Prostate gland (tissue), 2 donors: ENCODE results near the gene FBXL3. TPM values are rescaled to one million over a fixed set of nuclear protein-coding genes. Genes with fewer than 3 reads are reported as not detected.
"Not testable (repeated sequence)": the region's sequence is repeated elsewhere in the genome, so short reads cannot be mapped to it uniquely, and the experiment has no call there.

Experiments
- DNase-seq: peaks from one replicate; pipeline ENCODE4 v3.0.0-alpha.2; 2019; ENCODE audit warnings: low spot score
- H3K27ac ChIP-seq, 2 donors: fragments of 200-600 bp; sonication (generic); 2 replicates each; pipeline ENCODE4 v1.5.1; 2017 to 2019
- H3K27me3 ChIP-seq: fragments of 200-600 bp; sonication (generic); replicated peaks from 2 replicates; pipeline ENCODE4 v1.5.1; 2019; ENCODE audit not compliant: insufficient read depth
- H3K36me3 ChIP-seq, 2 donors: fragments of 200-600 bp; sonication (generic); 1 replicate in 1 of 2; 2 replicates in 1 of 2; pipeline versions ENCODE4 v1.5.1 to v1.8.1; 2017 to 2019
- H3K4me1 ChIP-seq: fragments of 200-600 bp; sonication (generic); replicated peaks from 2 replicates; pipeline ENCODE4 v1.5.1; 2019
- H3K4me3 ChIP-seq, 2 donors: fragments of 200-600 bp; sonication (generic); 2 replicates each; pipeline ENCODE4 v1.5.1; 2017 to 2019
- H3K9me3 ChIP-seq: fragments of 200-600 bp; sonication (generic); 2 replicates; pipeline ENCODE4 v1.5.1; 2017
- CTCF ChIP-seq, 4 experiments: fragments of 200-600 bp in 2 of 4; fragments of 450-650 bp in 2 of 4; sonication (generic) in 2 of 4; IDR thresholded peaks; 1 replicate in 3 of 4; 2 replicates in 1 of 4; pipeline ENCODE4 v1.5.1; 2016 to 2019; ENCODE audit warnings: antibody characterized with exemption in 4 of 4, mild to moderate bottlenecking in 2 of 4, moderate library complexity in 2 of 4
- POLR2A ChIP-seq: fragments of 450-650 bp; IDR thresholded peaks from one replicate; pipeline ENCODE4 v1.6.1; 2016; ENCODE audit warnings: antibody characterized with exemption, mild to moderate bottlenecking
- POLR2AphosphoS5 ChIP-seq: sonication (generic); formaldehyde crosslinking; IDR thresholded peaks from one replicate; pipeline ENCODE4 v1.6.1; 2017; ENCODE audit warnings: antibody characterized with exemption
- WGBS: methylation state at CpG from one replicate; pipeline ENCODE4 v1.1.5; 2018; 5-methylcytosine and 5-hydroxymethylcytosine counted together
- intact Hi-C: fragments of 100-400 bp; cut with DNase I; formaldehyde crosslinking; loops from one replicate; pipeline ENCODE4 v1.14.2; 2022
- total RNA-seq, 2 donors: library from RNA; depleted of rRNA; stranded (reverse); fragments of >200 nt; gene quantifications; one replicate each; pipeline ENCODE4 v1.1.0, GENCODE V29; 2016

FBXL3 gene
- total RNA-seq, 2 donors from 2014 or later: 85.6 to 113 TPM

GRCh38 chr13:77016888-77017623 is 9.9 kb downstream of the FBXL3 start:
- no peaks in the 10 kb centered on the region for H3K36me3 ChIP-seq
- DNase-seq: no peak
- peaks cover 2% of the 10 kb centered on the region for H3K4me1 ChIP-seq
- peak overlapping the region in 1 of 2 donors; percentile 1 for H3K27ac ChIP-seq
- 89% methylated on average over 6 of the region's 6 CpGs for WGBS
- TF ChIP-seq POLR2A (no peak), CTCF (IDR thresholded peaks at IDR 0.05) (no peak), POLR2AphosphoS5 (no peak)
- no peaks in the 10 kb centered on the region for H3K9me3 ChIP-seq
- no peaks in the 10 kb centered on the region for H3K27me3 ChIP-seq
- no peak overlapping the region for H3K4me3 ChIP-seq
- intact Hi-C loops: no loop called here

GRCh38 chr13:77016251-77016812 is 10.6 kb downstream of the FBXL3 start:
- no peaks in the 10 kb centered on the region for H3K9me3 ChIP-seq
- no peak overlapping the region for H3K27ac ChIP-seq
- H3K4me3 ChIP-seq: no peak overlapping the region
- intact Hi-C loops: no loop called here
- WGBS: 78% methylated on average over 3 of the region's 3 CpGs
- no peaks in the 10 kb centered on the region for H3K27me3 ChIP-seq
- DNase-seq: no peak
- H3K36me3 ChIP-seq: no peaks in the 10 kb centered on the region
- peaks cover 2% of the 10 kb centered on the region for H3K4me1 ChIP-seq
- TF ChIP-seq POLR2AphosphoS5 (no peak), CTCF (IDR thresholded peaks at IDR 0.05) (no peak), POLR2A (no peak)

GRCh38 chr13:77014906-77015685 is 11.9 kb downstream of the FBXL3 start:
- DNase-seq: no peak
- no peak overlapping the region for H3K27ac ChIP-seq
- no peaks in the 10 kb centered on the region for H3K27me3 ChIP-seq
- intact Hi-C loops: no loop called here
- TF ChIP-seq CTCF (IDR thresholded peaks at IDR 0.05): no peak
- TF ChIP-seq POLR2A: no peak
- no peak for TF ChIP-seq POLR2AphosphoS5
- H3K4me3 ChIP-seq: no peak overlapping the region
- H3K4me1 ChIP-seq: no peaks in the 10 kb centered on the region
- WGBS: 77% methylated on average over 2 of the region's 2 CpGs
- H3K36me3 ChIP-seq: no peaks in the 10 kb centered on the region
- H3K9me3 ChIP-seq: no peaks in the 10 kb centered on the region

GRCh38 chr13:77013853-77014542 is 13.0 kb downstream of the FBXL3 start:
- 69% methylated on average over 2 of the region's 2 CpGs for WGBS
- Histone ChIP-seq H3K4me1 (no peaks in the 10 kb centered on the region), H3K27me3 (no peaks in the 10 kb centered on the region), H3K9me3 (no peaks in the 10 kb centered on the region), H3K4me3 (no peak overlapping the region), H3K27ac (no peak overlapping the region), H3K36me3 (no peaks in the 10 kb centered on the region)
- no peak for TF ChIP-seq POLR2A
- TF ChIP-seq POLR2AphosphoS5: no peak
- TF ChIP-seq CTCF (IDR thresholded peaks at IDR 0.05): no peak
- intact Hi-C loops: no loop called here
- DNase-seq: no peak

GRCh38 chr13:77009719-77010118 is 17.2 kb downstream of the FBXL3 start:
- intact Hi-C loops, H3K4me1 ChIP-seq, H3K27me3 ChIP-seq, H3K9me3 ChIP-seq, DNase-seq, H3K4me3 ChIP-seq, H3K27ac ChIP-seq, H3K36me3 ChIP-seq: not testable (repeated sequence)
- 100% methylated on average over 5 of the region's 5 CpGs for WGBS
